ENCODE data around the gene ZFYVE9.
"Not testable (repeated sequence)": the region's sequence is repeated elsewhere in the genome, so short reads cannot be mapped to it uniquely, and the experiment has no call there.

Gene ZFYVE9

DNA sequence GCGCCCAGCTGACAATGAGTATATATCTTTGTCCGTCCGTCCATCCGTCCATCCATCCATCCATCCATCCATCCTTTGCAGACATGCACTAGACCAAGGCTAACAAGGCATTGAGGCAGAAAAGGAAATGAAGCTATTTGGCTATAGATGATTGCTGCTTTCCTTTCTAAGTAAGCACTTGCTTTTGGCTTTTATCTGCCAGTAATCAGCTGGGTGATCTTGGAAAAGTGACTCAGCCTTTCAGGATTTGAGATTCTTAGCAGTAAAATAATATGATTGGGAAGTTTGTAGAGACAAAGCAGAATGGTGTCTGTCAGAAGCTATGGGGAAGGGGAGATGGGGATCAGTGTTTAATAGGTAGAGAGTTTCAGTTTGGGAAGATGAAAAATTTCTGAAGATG lies 22.7 kb downstream of the ZFYVE9 start:
- Histone ChIP-seq H3K4me3 (ENCODE audit: low read depth in 1 of 5, low read length in 5 of 5) (no peak overlapping the region), H3K9ac (ENCODE audit: low read length in 5 of 5) (no peak overlapping the region), H3K9me3 (ENCODE audit: control insufficient read depth in 5 of 5, low read length in 5 of 5) (no peaks in the 10 kb centered on the region), H3K27ac (ENCODE audit: low read depth, low read length) (no peak overlapping the region), H3K36me3 (ENCODE audit: control insufficient read depth in 5 of 5, insufficient read depth in 5 of 5, low read length in 5 of 5) (no peaks in the 10 kb centered on the region), H3K27me3 (ENCODE audit: control insufficient read depth in 5 of 5, insufficient read depth in 4 of 5, low read length in 5 of 5) (no peaks in the 10 kb centered on the region), H3K4me1 (ENCODE audit: control insufficient read depth in 5 of 5, insufficient read depth in 5 of 5, low read length in 5 of 5) (no peaks in the 10 kb centered on the region)

DNA sequence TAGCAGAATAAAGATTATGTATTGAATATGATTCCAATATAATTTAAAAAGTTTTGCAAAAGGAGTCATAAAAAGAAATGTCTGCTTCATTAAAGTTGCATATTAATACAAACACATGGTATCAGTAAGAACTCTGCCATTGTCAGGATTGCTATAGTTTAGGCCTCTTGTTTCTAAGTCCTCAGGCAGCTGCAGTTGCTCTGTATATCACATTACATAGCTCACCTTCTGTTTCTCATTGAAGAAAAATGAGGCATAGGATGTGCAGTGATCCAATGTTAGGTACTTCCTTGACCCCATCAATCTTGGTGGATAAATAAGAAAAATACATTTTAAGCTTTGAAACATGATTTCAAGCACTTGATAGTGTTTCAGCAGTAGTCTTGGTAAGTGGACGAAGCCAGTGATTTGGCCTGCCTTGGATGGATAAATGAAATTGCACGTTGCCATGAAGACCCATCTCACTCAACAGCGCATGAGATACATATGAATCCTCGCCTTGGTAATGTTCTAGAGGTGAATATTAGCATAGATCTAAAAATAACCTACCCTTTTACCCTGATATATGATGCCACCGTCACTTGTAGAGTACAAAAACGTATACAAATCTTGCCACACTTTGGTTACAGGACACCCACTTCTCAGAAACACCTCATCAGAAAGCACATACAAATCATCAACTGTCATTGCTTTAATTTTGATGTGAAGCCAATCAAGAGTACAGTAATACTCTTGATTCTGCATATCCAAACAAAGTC lies 25.3 kb downstream of the ZFYVE9 start:
- H3K36me3 ChIP-seq (ENCODE audit: control insufficient read depth in 5 of 5, insufficient read depth in 5 of 5, low read length in 5 of 5): no peaks in the 10 kb centered on the region
- H3K4me3 ChIP-seq (ENCODE audit: low read depth in 1 of 5, low read length in 5 of 5): no peak overlapping the region
- H3K9ac ChIP-seq (ENCODE audit: low read length in 5 of 5): no peak overlapping the region
- H3K4me1 ChIP-seq (ENCODE audit: control insufficient read depth in 5 of 5, insufficient read depth in 5 of 5, low read length in 5 of 5): no peaks in the 10 kb centered on the region
- no peaks in the 10 kb centered on the region for H3K27me3 ChIP-seq (ENCODE audit: control insufficient read depth in 5 of 5, insufficient read depth in 4 of 5, low read length in 5 of 5)
- peaks cover 0 to 4% (median 0%) of the 10 kb centered on the region in 5 donors for H3K9me3 ChIP-seq (ENCODE audit: control insufficient read depth in 5 of 5, low read length in 5 of 5)
- H3K27ac ChIP-seq (ENCODE audit: low read depth, low read length): no peak overlapping the region

DNA sequence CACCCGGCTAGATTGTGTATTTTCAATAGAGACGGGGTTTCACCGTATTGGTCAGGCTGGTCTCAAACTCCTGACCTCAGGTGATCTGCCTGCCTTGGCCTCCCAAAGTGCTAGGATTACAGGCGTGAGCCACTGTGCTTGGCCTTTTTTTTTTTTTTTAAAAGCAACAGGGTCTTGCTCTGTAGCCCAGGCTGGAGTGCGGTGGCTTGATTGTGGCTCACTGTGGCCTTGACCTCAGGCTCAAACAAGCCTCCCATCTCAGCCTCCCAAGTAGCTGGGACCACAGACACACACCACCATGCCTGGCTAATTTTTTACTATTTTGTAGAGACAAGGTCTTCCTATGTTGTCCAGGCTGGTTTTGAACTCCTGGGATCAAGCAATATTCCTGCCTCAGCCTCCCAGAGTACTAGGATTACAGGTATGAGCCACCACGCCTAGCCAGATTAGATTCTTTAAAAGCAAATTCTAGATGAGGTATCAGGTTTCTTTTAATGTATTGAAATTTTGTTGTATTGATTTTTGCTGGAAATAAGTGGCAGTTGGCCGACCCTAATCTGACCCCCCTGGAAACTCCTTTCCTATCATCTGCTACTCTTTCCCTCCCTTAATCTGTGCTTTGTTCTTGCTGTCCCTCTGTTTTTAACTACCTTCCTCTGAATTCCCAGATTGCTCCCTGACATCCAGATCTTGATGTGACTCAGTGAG lies 26.6 kb downstream of the ZFYVE9 start:
- no peaks in the 10 kb centered on the region for H3K27me3 ChIP-seq (ENCODE audit: control insufficient read depth in 5 of 5, insufficient read depth in 4 of 5, low read length in 5 of 5)
- no peak overlapping the region for H3K4me3 ChIP-seq (ENCODE audit: low read depth in 1 of 5, low read length in 5 of 5)
- H3K27ac ChIP-seq (ENCODE audit: low read depth, low read length): no peak overlapping the region
- peaks cover 0 to 4% (median 0%) of the 10 kb centered on the region in 5 donors for H3K9me3 ChIP-seq (ENCODE audit: control insufficient read depth in 5 of 5, low read length in 5 of 5)
- no peaks in the 10 kb centered on the region for H3K4me1 ChIP-seq (ENCODE audit: control insufficient read depth in 5 of 5, insufficient read depth in 5 of 5, low read length in 5 of 5)
- no peak overlapping the region for H3K9ac ChIP-seq (ENCODE audit: low read length in 5 of 5)
- no peaks in the 10 kb centered on the region for H3K36me3 ChIP-seq (ENCODE audit: control insufficient read depth in 5 of 5, insufficient read depth in 5 of 5, low read length in 5 of 5)

DNA sequence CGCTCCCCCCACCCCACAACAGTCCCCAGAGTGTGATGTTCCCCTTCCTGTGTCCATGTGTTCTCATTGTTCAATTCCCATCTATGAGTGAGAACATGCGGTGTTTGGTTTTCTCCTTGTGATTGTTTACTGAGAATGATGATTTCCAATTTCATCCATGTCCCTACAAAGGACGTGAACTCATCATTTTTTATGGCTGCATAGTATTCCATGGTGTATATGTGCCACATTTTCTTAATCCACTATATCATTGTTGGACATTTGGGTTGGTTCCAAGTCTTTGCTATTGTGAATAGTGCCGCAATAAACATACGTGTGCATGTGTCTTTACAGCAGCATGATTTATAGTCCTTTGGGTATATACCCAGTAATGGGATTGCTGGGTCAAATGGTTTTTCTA lies 29.3 kb downstream of the ZFYVE9 start:
- not testable (repeated sequence) for H3K27ac ChIP-seq (ENCODE audit: low read depth, low read length); H3K4me3 ChIP-seq (ENCODE audit: low read depth in 1 of 5, low read length in 5 of 5); H3K4me1 ChIP-seq (ENCODE audit: control insufficient read depth in 5 of 5, insufficient read depth in 5 of 5, low read length in 5 of 5); H3K9ac ChIP-seq (ENCODE audit: low read length in 5 of 5); H3K27me3 ChIP-seq (ENCODE audit: control insufficient read depth in 5 of 5, insufficient read depth in 4 of 5, low read length in 5 of 5); H3K36me3 ChIP-seq (ENCODE audit: control insufficient read depth in 5 of 5, insufficient read depth in 5 of 5, low read length in 5 of 5); H3K9me3 ChIP-seq (ENCODE audit: control insufficient read depth in 5 of 5, low read length in 5 of 5)

DNA sequence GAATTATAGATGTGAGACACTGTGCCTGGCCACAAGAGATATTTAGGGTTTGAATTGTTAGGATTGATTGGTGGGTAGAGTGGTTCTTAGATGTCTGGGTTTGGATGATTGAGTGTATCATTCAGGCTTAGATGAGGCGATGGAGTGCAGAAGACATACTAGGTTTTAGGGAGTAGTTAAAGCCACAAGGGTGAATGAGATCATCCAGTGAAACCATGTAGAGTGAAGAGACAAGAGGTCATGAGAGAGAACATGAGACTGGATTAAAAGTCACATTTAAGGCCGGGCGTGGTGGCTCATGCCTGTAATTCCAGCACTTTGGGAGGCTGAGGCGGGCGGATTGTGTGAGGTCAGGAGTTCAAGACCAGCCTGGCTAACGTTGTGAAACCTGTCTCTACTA lies 37.2 kb downstream of the ZFYVE9 start:
- no peaks in the 10 kb centered on the region for H3K36me3 ChIP-seq (ENCODE audit: control insufficient read depth in 5 of 5, insufficient read depth in 5 of 5, low read length in 5 of 5)

DNA sequence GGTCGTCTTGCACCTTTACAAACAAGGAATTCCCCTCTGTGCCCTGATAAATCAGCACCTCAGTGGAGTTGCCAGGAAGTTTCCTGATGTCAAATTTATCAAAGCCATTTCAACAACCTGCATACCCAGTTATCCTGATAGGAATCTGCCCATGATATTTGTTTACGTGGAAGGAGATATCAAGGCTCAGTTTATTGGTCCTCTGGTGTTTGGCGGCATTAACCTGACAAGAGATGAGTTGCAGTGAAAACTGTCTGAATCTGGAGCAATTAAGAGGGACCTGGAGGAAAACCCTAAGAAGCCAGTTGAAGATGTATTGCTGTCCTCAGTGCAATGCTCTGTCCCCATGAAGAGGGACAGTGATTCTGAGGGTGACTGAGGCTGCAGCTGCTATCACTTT lies 38.3 kb downstream of the ZFYVE9 start:
- H3K27ac ChIP-seq (ENCODE audit: low read depth, low read length): no peak overlapping the region
- no peaks in the 10 kb centered on the region for H3K9me3 ChIP-seq (ENCODE audit: control insufficient read depth in 5 of 5, low read length in 5 of 5)
- H3K4me1 ChIP-seq (ENCODE audit: control insufficient read depth in 5 of 5, insufficient read depth in 5 of 5, low read length in 5 of 5): peaks cover 0 to 3% (median 2%) of the 10 kb centered on the region in 5 donors
- H3K27me3 ChIP-seq (ENCODE audit: control insufficient read depth in 5 of 5, insufficient read depth in 4 of 5, low read length in 5 of 5): no peaks in the 10 kb centered on the region
- no peaks in the 10 kb centered on the region for H3K36me3 ChIP-seq (ENCODE audit: control insufficient read depth in 5 of 5, insufficient read depth in 5 of 5, low read length in 5 of 5)
- no peak overlapping the region for H3K4me3 ChIP-seq (ENCODE audit: low read depth in 1 of 5, low read length in 5 of 5)
- no peak overlapping the region for H3K9ac ChIP-seq (ENCODE audit: low read length in 5 of 5)

More for the DNA sequence above, 37.2 kb downstream of the ZFYVE9 start:
- Histone ChIP-seq H3K27ac (ENCODE audit: low read depth, low read length) (no peak overlapping the region), H3K4me1 (ENCODE audit: control insufficient read depth in 5 of 5, insufficient read depth in 5 of 5, low read length in 5 of 5) (peaks cover 0 to 3% (median 2%) of the 10 kb centered on the region in 5 donors), H3K9me3 (ENCODE audit: control insufficient read depth in 5 of 5, low read length in 5 of 5) (no peaks in the 10 kb centered on the region), H3K9ac (ENCODE audit: low read length in 5 of 5) (no peak overlapping the region), H3K27me3 (ENCODE audit: control insufficient read depth in 5 of 5, insufficient read depth in 4 of 5, low read length in 5 of 5) (no peaks in the 10 kb centered on the region), H3K4me3 (ENCODE audit: low read depth in 1 of 5, low read length in 5 of 5) (no peak overlapping the region)

DNA sequence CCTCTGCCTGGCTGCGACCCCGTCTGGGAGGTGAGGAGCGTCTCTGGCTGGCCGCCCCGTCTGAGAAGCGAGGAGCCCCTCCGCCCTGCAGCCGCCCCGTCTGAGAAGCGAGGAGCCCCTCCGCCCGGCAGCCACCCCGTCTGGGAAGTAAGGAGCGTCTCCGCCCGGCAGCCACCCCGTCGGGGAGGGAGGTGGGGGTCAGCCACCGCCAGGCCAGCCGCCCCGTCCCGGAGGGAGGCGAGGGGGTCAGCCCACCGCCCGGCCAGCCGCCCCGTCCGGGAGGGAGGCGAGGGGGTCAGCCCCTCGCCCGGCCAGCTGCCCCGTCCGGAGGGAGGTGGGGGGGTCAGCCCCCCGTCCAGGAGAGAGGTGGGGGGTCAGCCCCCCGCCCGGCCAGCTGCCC lies 39.9 kb downstream of the ZFYVE9 start:
- not testable (repeated sequence) for H3K27ac ChIP-seq (ENCODE audit: low read depth, low read length); H3K4me3 ChIP-seq (ENCODE audit: low read depth in 1 of 5, low read length in 5 of 5); H3K4me1 ChIP-seq (ENCODE audit: control insufficient read depth in 5 of 5, insufficient read depth in 5 of 5, low read length in 5 of 5); H3K9ac ChIP-seq (ENCODE audit: low read length in 5 of 5); H3K9me3 ChIP-seq (ENCODE audit: control insufficient read depth in 5 of 5, low read length in 5 of 5); H3K27me3 ChIP-seq (ENCODE audit: control insufficient read depth in 5 of 5, insufficient read depth in 4 of 5, low read length in 5 of 5); H3K36me3 ChIP-seq (ENCODE audit: control insufficient read depth in 5 of 5, insufficient read depth in 5 of 5, low read length in 5 of 5)

DNA sequence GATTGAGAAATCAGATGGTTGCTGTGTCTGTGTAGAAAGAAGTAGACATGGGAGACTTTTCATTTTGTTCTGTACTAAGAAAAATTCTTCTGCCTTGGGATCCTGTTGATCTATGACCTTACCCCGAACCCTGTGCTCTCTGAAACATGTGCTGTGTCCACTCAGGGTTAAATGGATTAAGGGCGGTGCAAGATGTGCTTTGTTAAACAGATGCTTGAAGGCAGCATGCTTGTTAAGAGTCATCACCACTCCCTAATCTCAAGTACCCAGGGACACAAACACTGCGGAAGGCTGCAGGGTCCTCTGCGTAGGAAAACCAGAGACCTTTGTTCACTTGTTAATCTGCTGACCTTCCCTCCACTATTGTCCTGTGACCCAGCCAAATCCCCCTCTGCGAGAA lies 40.4 kb downstream of the ZFYVE9 start:
- H3K4me3 ChIP-seq (ENCODE audit: low read depth in 1 of 5, low read length in 5 of 5); H3K27me3 ChIP-seq (ENCODE audit: control insufficient read depth in 5 of 5, insufficient read depth in 4 of 5, low read length in 5 of 5); H3K27ac ChIP-seq (ENCODE audit: low read depth, low read length); H3K36me3 ChIP-seq (ENCODE audit: control insufficient read depth in 5 of 5, insufficient read depth in 5 of 5, low read length in 5 of 5); H3K9me3 ChIP-seq (ENCODE audit: control insufficient read depth in 5 of 5, low read length in 5 of 5); H3K9ac ChIP-seq (ENCODE audit: low read length in 5 of 5); H3K4me1 ChIP-seq (ENCODE audit: control insufficient read depth in 5 of 5, insufficient read depth in 5 of 5, low read length in 5 of 5): not testable (repeated sequence)

DNA sequence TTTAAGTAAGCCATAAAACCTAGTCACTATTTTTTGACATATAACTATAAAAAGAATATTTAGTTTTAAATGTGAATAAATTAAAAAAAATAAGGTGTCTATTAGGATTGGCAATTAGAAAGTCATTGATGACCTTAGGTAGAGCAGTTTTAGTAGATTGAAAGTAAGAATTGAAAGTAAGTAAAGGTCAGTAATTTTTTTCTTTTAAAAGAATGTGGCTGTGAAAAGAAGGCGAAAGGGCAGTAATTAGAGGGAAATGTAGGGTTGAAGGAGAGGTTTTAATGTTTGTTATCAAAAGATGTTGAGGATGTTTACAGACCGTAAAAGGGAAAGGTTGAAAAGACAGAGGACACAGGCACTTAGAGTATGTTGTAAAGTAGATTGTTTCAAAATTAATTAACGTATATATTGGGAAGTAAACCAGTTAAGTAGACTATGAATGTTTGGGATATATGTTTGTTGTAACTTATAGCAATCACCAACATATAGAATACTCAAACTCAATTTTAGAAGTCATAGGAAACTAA lies 41.0 kb downstream of the ZFYVE9 start:
- H3K27me3 ChIP-seq (ENCODE audit: control insufficient read depth in 5 of 5, insufficient read depth in 4 of 5, low read length in 5 of 5): no peaks in the 10 kb centered on the region
- no peaks in the 10 kb centered on the region for H3K36me3 ChIP-seq (ENCODE audit: control insufficient read depth in 5 of 5, insufficient read depth in 5 of 5, low read length in 5 of 5)
- no peak overlapping the region for H3K27ac ChIP-seq (ENCODE audit: low read depth, low read length)
- no peak overlapping the region for H3K9ac ChIP-seq (ENCODE audit: low read length in 5 of 5)
- peaks cover 0 to 2% (median 0%) of the 10 kb centered on the region in 5 donors for H3K9me3 ChIP-seq (ENCODE audit: control insufficient read depth in 5 of 5, low read length in 5 of 5)
- no peak overlapping the region for H3K4me3 ChIP-seq (ENCODE audit: low read depth in 1 of 5, low read length in 5 of 5)
- H3K4me1 ChIP-seq (ENCODE audit: control insufficient read depth in 5 of 5, insufficient read depth in 5 of 5, low read length in 5 of 5): peaks cover 0 to 7% (median 3%) of the 10 kb centered on the region in 5 donors

DNA sequence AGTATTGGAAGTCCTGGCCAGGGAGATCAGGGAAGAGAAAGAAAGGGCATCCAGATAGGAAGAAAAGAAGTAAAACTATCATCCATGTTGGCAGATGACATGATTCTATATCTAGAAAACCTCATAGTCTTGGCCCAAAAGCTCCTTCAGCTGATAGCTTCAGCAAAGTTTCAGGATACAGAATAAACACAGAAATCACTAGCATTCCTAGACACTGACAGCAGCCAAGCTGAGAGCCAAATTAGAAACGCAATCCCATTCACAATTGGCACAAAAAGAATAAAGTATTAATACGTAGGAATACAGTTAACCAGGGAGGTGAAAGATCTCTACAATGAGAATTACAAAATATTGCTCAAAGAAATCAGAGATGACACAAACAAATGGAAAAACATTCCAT lies 44.6 kb downstream of the ZFYVE9 start:
- Histone ChIP-seq H3K9me3 (ENCODE audit: control insufficient read depth in 5 of 5, low read length in 5 of 5) (peaks cover 0 to 2% (median 0%) of the 10 kb centered on the region in 5 donors), H3K4me3 (ENCODE audit: low read depth in 1 of 5, low read length in 5 of 5) (no peak overlapping the region), H3K27me3 (ENCODE audit: control insufficient read depth in 5 of 5, insufficient read depth in 4 of 5, low read length in 5 of 5) (no peaks in the 10 kb centered on the region), H3K4me1 (ENCODE audit: control insufficient read depth in 5 of 5, insufficient read depth in 5 of 5, low read length in 5 of 5) (peaks cover 0 to 15% (median 3%) of the 10 kb centered on the region in 5 donors), H3K9ac (ENCODE audit: low read length in 5 of 5) (no peak overlapping the region), H3K27ac (ENCODE audit: low read depth, low read length) (no peak overlapping the region), H3K36me3 (ENCODE audit: control insufficient read depth in 5 of 5, insufficient read depth in 5 of 5, low read length in 5 of 5) (no peaks in the 10 kb centered on the region)
